ENCODE results near the gene VSTM4.

DNA sequence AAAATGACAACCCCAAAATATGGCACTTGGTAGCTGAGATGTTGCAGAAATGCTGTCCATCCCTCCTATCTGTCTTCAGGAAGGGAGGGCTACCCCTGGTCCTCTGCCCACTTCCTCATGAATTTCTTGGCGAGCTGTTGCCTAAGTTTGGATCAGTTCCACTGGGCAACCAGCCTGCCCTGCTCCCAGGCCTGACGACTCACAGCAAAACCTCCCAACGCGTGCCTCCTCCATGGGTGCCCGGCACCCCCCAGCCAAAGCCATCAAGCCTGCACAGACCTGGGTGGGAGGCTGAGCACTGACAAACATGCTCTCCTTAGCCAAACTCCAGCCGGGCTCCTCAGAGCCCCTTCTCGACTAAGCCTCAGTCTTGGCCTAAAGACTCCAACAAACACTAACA lies 8.9 kb downstream of the VSTM4 start:
- TF ChIP-seq, protein P1, sequence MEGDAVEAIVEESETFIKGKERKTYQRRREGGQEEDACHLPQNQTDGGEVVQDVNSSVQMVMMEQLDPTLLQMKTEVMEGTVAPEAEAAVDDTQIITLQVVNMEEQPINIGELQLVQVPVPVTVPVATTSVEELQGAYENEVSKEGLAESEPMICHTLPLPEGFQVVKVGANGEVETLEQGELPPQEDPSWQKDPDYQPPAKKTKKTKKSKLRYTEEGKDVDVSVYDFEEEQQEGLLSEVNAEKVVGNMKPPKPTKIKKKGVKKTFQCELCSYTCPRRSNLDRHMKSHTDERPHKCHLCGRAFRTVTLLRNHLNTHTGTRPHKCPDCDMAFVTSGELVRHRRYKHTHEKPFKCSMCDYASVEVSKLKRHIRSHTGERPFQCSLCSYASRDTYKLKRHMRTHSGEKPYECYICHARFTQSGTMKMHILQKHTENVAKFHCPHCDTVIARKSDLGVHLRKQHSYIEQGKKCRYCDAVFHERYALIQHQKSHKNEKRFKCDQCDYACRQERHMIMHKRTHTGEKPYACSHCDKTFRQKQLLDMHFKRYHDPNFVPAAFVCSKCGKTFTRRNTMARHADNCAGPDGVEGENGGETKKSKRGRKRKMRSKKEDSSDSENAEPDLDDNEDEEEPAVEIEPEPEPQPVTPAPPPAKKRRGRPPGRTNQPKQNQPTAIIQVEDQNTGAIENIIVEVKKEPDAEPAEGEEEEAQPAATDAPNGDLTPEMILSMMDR (IDR thresholded peaks at IDR 0.05), result no peak
- TF ChIP-seq NR2C2 (CRISPR knock-in tag; IDR thresholded peaks at IDR 0.05), result no peak
- TF ChIP-seq FOXJ3 (CRISPR knock-in tag; IDR thresholded peaks at IDR 0.05; ENCODE audit: borderline replicate concordance), result no peak
- TF ChIP-seq IRF2 (CRISPR knock-in tag; IDR thresholded peaks at IDR 0.05; ENCODE audit: borderline replicate concordance, low read depth), result no peak
- no peak for TF ChIP-seq ZBTB21 (CRISPR knock-in tag; IDR thresholded peaks at IDR 0.05; ENCODE audit: borderline replicate concordance)
- no peak for TF ChIP-seq ESRRA (CRISPR knock-in tag; IDR thresholded peaks at IDR 0.05; ENCODE audit: borderline replicate concordance)
- no peak for TF ChIP-seq CREB1 (CRISPR knock-in tag; IDR thresholded peaks at IDR 0.05)
- TF ChIP-seq NFYB (CRISPR knock-in tag; conservative IDR thresholded peaks at IDR 0.05; ENCODE audit: low read depth), result no peak
- no peak for TF ChIP-seq SMAD3 (CRISPR knock-in tag; IDR thresholded peaks at IDR 0.05; ENCODE audit: borderline replicate concordance)
- TF ChIP-seq, protein P2, sequence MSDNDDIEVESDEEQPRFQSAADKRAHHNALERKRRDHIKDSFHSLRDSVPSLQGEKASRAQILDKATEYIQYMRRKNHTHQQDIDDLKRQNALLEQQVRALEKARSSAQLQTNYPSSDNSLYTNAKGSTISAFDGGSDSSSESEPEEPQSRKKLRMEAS (CRISPR knock-in tag; IDR thresholded peaks at IDR 0.05), result no peak
- TF ChIP-seq, protein P3, sequence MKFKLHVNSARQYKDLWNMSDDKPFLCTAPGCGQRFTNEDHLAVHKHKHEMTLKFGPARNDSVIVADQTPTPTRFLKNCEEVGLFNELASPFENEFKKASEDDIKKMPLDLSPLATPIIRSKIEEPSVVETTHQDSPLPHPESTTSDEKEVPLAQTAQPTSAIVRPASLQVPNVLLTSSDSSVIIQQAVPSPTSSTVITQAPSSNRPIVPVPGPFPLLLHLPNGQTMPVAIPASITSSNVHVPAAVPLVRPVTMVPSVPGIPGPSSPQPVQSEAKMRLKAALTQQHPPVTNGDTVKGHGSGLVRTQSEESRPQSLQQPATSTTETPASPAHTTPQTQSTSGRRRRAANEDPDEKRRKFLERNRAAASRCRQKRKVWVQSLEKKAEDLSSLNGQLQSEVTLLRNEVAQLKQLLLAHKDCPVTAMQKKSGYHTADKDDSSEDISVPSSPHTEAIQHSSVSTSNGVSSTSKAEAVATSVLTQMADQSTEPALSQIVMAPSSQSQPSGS (CRISPR knock-in tag; IDR thresholded peaks at IDR 0.05; ENCODE audit: borderline replicate concordance, low read depth), result no peak
- no peak for TF ChIP-seq ELF4 (CRISPR knock-in tag; IDR thresholded peaks at IDR 0.05; ENCODE audit: low read depth)
- no peak for TF ChIP-seq ZMAT4 (CRISPR knock-in tag; IDR thresholded peaks at IDR 0.05)
- no peak for TF ChIP-seq SP1 (CRISPR knock-in tag; conservative IDR thresholded peaks at IDR 0.05)

All from WTC11 (cell line).